H9 (cell line): Measurements from ENCODE around the gene RAP1GDS1. TPM values are rescaled to one million over a fixed set of nuclear protein-coding genes. Genes with fewer than 3 reads are reported as not detected.

Experiments used
- DNase-seq: peaks from one replicate; pipeline ENCODE4 v3.0.0-alpha.2; 2017
- H2AFZ ChIP-seq: one replicate; pipeline ENCODE4 v1.6.1; 2013; ENCODE audit warnings: mild to moderate bottlenecking, low read length, control low read depth, moderate library complexity
- H2AK5ac ChIP-seq: 2 replicates; pipeline ENCODE4 v1.6.1; 2013; ENCODE audit warnings: low read length, control low read depth, mixed read lengths; ENCODE audit not compliant: insufficient read length
- H2BK120ac ChIP-seq: one replicate; pipeline ENCODE4 v1.6.1; 2013; ENCODE audit warnings: low read depth, mild to moderate bottlenecking, low read length, control low read depth, inconsistent platforms; ENCODE audit not compliant: poor library complexity, severe bottlenecking
- H2BK12ac ChIP-seq: 2 replicates; pipeline ENCODE4 v1.6.1; 2013; ENCODE audit warnings: low read length, control low read depth, mixed read lengths, low read depth; ENCODE audit not compliant: insufficient read length
- H2BK15ac ChIP-seq: 2 replicates; pipeline ENCODE4 v1.6.1; 2013; ENCODE audit warnings: low read depth, low read length, control low read depth
- H2BK20ac ChIP-seq: one replicate; pipeline ENCODE4 v1.6.1; 2013; ENCODE audit warnings: low read depth, mild to moderate bottlenecking, low read length, control low read depth, inconsistent platforms; ENCODE audit not compliant: poor library complexity, severe bottlenecking
- H2BK5ac ChIP-seq: 2 replicates; pipeline ENCODE4 v1.6.1; 2013; ENCODE audit warnings: low read length, control low read depth, mixed read lengths; ENCODE audit not compliant: insufficient read length
- H3K14ac ChIP-seq: 2 replicates; pipeline ENCODE4 v1.6.1; 2013; ENCODE audit warnings: low read length, control low read depth; ENCODE audit not compliant: insufficient read depth
- H3K18ac ChIP-seq: 2 replicates; pipeline ENCODE4 v1.6.1; 2013; ENCODE audit warnings: low read depth, mild to moderate bottlenecking, mixed read lengths, low read length, control low read depth; ENCODE audit not compliant: insufficient read length
- H3K23ac ChIP-seq: 2 replicates; pipeline ENCODE4 v1.6.1; 2013; ENCODE audit warnings: low read length, control low read depth, mixed read lengths, low read depth; ENCODE audit not compliant: insufficient read length
- H3K23me2 ChIP-seq: 2 replicates; pipeline ENCODE4 v1.6.1; 2013; ENCODE audit warnings: low read depth, mild to moderate bottlenecking, mixed read lengths, low read length, control low read depth; ENCODE audit not compliant: insufficient read length, poor library complexity, severe bottlenecking
- H3K27ac ChIP-seq: 2 replicates; pipeline ENCODE4 v1.5.1; 2013; ENCODE audit warnings: low read length, control low read depth, mixed read lengths, low read depth; ENCODE audit not compliant: insufficient read length
- H3K27me3 ChIP-seq: 2 replicates; pipeline ENCODE4 v1.6.1; 2013; ENCODE audit warnings: low read length, control low read depth, inconsistent platforms; ENCODE audit not compliant: insufficient read depth
- H3K4ac ChIP-seq: 2 replicates; pipeline ENCODE4 v1.6.1; 2013; ENCODE audit warnings: low read depth, mild to moderate bottlenecking, control low read depth, inconsistent platforms, low read length, moderate library complexity
- H3K4me1 ChIP-seq: 2 replicates; pipeline ENCODE4 v1.6.1; 2013; ENCODE audit warnings: low read length, control low read depth, inconsistent platforms; ENCODE audit not compliant: insufficient read depth
- H3K4me2 ChIP-seq: 2 replicates; pipeline ENCODE4 v1.6.1; 2013; ENCODE audit warnings: low read length, control low read depth, mixed read lengths; ENCODE audit not compliant: insufficient read length, insufficient read depth
- H3K56ac ChIP-seq: 2 replicates; pipeline ENCODE4 v1.6.1; 2013; ENCODE audit warnings: low read depth, mild to moderate bottlenecking, mixed read lengths, low read length, control low read depth; ENCODE audit not compliant: insufficient read length
- H3K79me1 ChIP-seq: 2 replicates; pipeline ENCODE4 v1.6.1; 2013; ENCODE audit warnings: low read depth, mild to moderate bottlenecking, moderate library complexity, low read length, control low read depth, inconsistent platforms; ENCODE audit not compliant: insufficient read depth, poor library complexity, severe bottlenecking
- H3K79me2 ChIP-seq: 2 replicates; pipeline ENCODE4 v1.6.1; 2013; ENCODE audit warnings: low read length, control low read depth, inconsistent platforms; ENCODE audit not compliant: insufficient read depth
- H3K9ac ChIP-seq: 2 replicates; pipeline ENCODE4 v1.6.1; 2013; ENCODE audit warnings: low read length, control low read depth, mixed read lengths; ENCODE audit not compliant: insufficient read length; ENCODE audit errors: extremely low read depth
- H3K9me3 ChIP-seq: one replicate; pipeline ENCODE4 v1.6.1; 2013; ENCODE audit warnings: low read depth, low read length, inconsistent platforms; ENCODE audit not compliant: control insufficient read depth
- H3T11ph ChIP-seq: one replicate; pipeline ENCODE4 v1.6.1; 2013; ENCODE audit warnings: mild to moderate bottlenecking, low read length, control low read depth, inconsistent platforms
- H4K20me1 ChIP-seq: one replicate; pipeline ENCODE4 v1.6.1; 2013; ENCODE audit not compliant: control insufficient read depth, insufficient read length, insufficient read depth
- H4K5ac ChIP-seq: 2 replicates; pipeline ENCODE4 v1.6.1; 2013; ENCODE audit warnings: low read depth, mild to moderate bottlenecking, mixed read lengths, low read length, control low read depth; ENCODE audit not compliant: insufficient read length
- H4K8ac ChIP-seq: replicated peaks from 2 replicates; pipeline ENCODE4 v1.6.1; 2013; ENCODE audit warnings: low read length, control low read depth, mixed read lengths, low read depth; ENCODE audit not compliant: insufficient read length
- H4K91ac ChIP-seq: 2 replicates; pipeline ENCODE4 v1.6.1; 2013; ENCODE audit warnings: low read depth, mild to moderate bottlenecking, moderate library complexity, mixed read lengths, low read length, control low read depth; ENCODE audit not compliant: insufficient read length
- H3K27ac Mint-ChIP-seq, 3 experiments: 2 replicates in 2 of 3; 3 replicates in 1 of 3; pipeline ENCODE4 v1.8.0; 2020 to 2021; ENCODE audit warnings: mixed read lengths in 3 of 3, mild to moderate bottlenecking in 1 of 3, moderate library complexity in 1 of 3
- H3K27me3 Mint-ChIP-seq: 2 replicates; pipeline ENCODE4 v1.8.0; 2021; ENCODE audit warnings: low read depth, mild to moderate bottlenecking, moderate library complexity, mixed read lengths
- H3K36me3 Mint-ChIP-seq, 3 experiments: 2 replicates in 2 of 3; 3 replicates in 1 of 3; pipeline ENCODE4 v1.8.0; 2020 to 2021; ENCODE audit warnings: low read depth in 3 of 3, mixed read lengths in 3 of 3; ENCODE audit not compliant: insufficient read depth in 1 of 3
- H3K4me1 Mint-ChIP-seq, 2 experiments: 2 replicates each; pipeline ENCODE4 v1.8.0; 2020; ENCODE audit warnings: mixed read lengths in 2 of 2
- H3K4me3 Mint-ChIP-seq, 2 experiments: 2 replicates in 1 of 2; 3 replicates in 1 of 2; pipeline ENCODE4 v1.8.0; 2020 to 2021; ENCODE audit warnings: mild to moderate bottlenecking in 2 of 2, mixed read lengths in 2 of 2, moderate library complexity in 1 of 2
- H3K9me3 Mint-ChIP-seq, 2 experiments: 2 replicates in 1 of 2; 3 replicates in 1 of 2; pipeline ENCODE4 v1.8.0; 2020; ENCODE audit warnings: mild to moderate bottlenecking in 2 of 2, mixed read lengths in 2 of 2, moderate library complexity in 1 of 2
- CTCF ChIP-seq: fragments of 200-600 bp; sonication (generic); conservative IDR thresholded peaks from 3 replicates; pipeline ENCODE4 v1.8.0; 2021; ENCODE audit warnings: antibody characterized with exemption, mild to moderate bottlenecking
- WGBS: extraction: QIAGEN DNeasy Blood & Tissue Kit; methylation state at CpG from one replicate; pipeline ENCODE4 v1.1.7; 2013; ENCODE audit warnings: missing lambda C conversion rate, low lambda C conversion rate, mixed read lengths; ENCODE audit not compliant: insufficient read length; ENCODE audit errors: extremely low coverage; 5-methylcytosine and 5-hydroxymethylcytosine counted together
- total RNA-seq: library from RNA; stranded (reverse); gene quantifications from 2 replicates; pipeline ENCODE4 v1.2.1, GENCODE V29; 2021

Gene RAP1GDS1
- total RNA-seq, 1 experiment from 2014 or later = 25.2 TPM

GRCh38 chr4:98298022-98298421 lies 36.8 kb downstream of the RAP1GDS1 start:
- no peak overlapping the region for H3K56ac ChIP-seq
- H3K27me3 ChIP-seq = no peaks in the 10 kb centered on the region
- Mint-ChIP-seq H3K4me1 (peaks cover 6 to 7% of the 10 kb centered on the region in 2 experiments), H3K27me3 (no peaks in the 10 kb centered on the region), H3K9me3 (peaks cover 8 to 15% of the 10 kb centered on the region in 2 experiments; a peak in 4 of 5 replicates), H3K27ac (no peak overlapping the region), H3K4me3 (no peak overlapping the region), H3K36me3 (peaks cover 19 to 28% (median 26%) of the 10 kb centered on the region in 3 experiments)
- no peak overlapping the region for H3T11ph ChIP-seq
- no peak overlapping the region for H2BK5ac ChIP-seq
- no peak overlapping the region for H3K27ac ChIP-seq
- H2BK20ac ChIP-seq = no peak overlapping the region
- no peak overlapping the region for H2BK15ac ChIP-seq
- no peak overlapping the region for H2BK12ac ChIP-seq
- H3K18ac ChIP-seq = no peak overlapping the region
- H3K23me2 ChIP-seq = no peaks in the 10 kb centered on the region
- no peak for DNase-seq
- no peak overlapping the region for H2BK120ac ChIP-seq
- H3K9ac ChIP-seq = no peak overlapping the region
- no peak overlapping the region for H3K4ac ChIP-seq
- H3K9me3 ChIP-seq = no peaks in the 10 kb centered on the region
- peaks cover 3% of the 10 kb centered on the region for H3K79me1 ChIP-seq
- no peak overlapping the region for H3K14ac ChIP-seq
- no peak overlapping the region for H4K5ac ChIP-seq
- H2AK5ac ChIP-seq = no peak overlapping the region
- H3K23ac ChIP-seq = no peak overlapping the region
- no peak overlapping the region for H4K8ac ChIP-seq
- no peak for TF ChIP-seq CTCF
- H4K20me1 ChIP-seq = no peaks in the 10 kb centered on the region
- no peaks in the 10 kb centered on the region for H3K79me2 ChIP-seq
- no peak overlapping the region for H4K91ac ChIP-seq
- no CpG with 5 or more reads among the region's 2 CpGs for WGBS
- H2AFZ ChIP-seq = no peak overlapping the region
- no peak overlapping the region for H3K4me2 ChIP-seq
- H3K4me1 ChIP-seq = no peaks in the 10 kb centered on the region
